DMS153 (cell line): Measurements from ENCODE around the gene SCGB1D1.

Source experiments
- DNase-seq: peaks from one replicate; lab custom pipeline; 2025; lab: John Stamatoyannopoulos, UW

Gene SCGB1D1

GRCh38 chr11:62233730-62234129, 43.7 kb downstream of the SCGB1D1 start:
- DNase-seq = no peak

- DNase-seq = no peak
Observed at GRCh38 chr11:62236187-62236586, 46.2 kb downstream of the SCGB1D1 start.

GRCh38 chr11:62237499-62237898, 47.5 kb downstream of the SCGB1D1 start:
- DNase-seq = no peak

- no peak for DNase-seq
Observed at GRCh38 chr11:62238151-62238550, 48.1 kb downstream of the SCGB1D1 start.

- peak; percentile 14 for DNase-seq
Observed at GRCh38 chr11:62241095-62241494, 51.1 kb downstream of the SCGB1D1 start.

DNA sequence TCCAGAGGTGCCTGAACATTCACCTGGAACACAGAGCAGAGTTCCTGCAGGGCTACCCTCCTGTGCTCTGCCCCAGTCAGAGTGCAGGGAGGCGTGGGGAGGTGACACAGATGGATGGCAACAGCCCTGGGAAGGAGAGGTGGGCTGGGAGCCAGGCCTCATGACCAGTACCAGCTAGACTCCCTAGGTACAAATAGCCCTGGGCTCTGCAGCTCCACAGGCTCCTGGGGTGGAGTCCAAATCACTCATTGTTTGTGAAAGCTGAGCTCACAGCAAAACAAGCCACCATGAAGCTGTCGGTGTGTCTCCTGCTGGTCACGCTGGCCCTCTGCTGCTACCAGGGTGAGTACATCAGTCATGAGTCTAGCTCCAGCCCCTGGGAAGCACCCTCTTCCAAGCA, 52.0 kb downstream of the SCGB1D1 start, which contains the start of gene SCGB1D2:
TSS of gene SCGB1D2 (plus strand) at position 219 of the 400 bp plus-strand sequence. CDS start at position 288, 69 bp downstream.
- DNase-seq = peak; percentile 91
